H9 (cell line): ENCODE measurements around the gene CYRIA. TPM values are rescaled to one million over a fixed set of nuclear protein-coding genes. Genes with fewer than 3 reads are reported as not detected.

Source experiments
- DNase-seq: peaks from one replicate; pipeline ENCODE4 v3.0.0-alpha.2; 2017
- H2AFZ ChIP-seq: one replicate; pipeline ENCODE4 v1.6.1; 2013; ENCODE audit warnings: mild to moderate bottlenecking, low read length, control low read depth, moderate library complexity
- H2AK5ac ChIP-seq: 2 replicates; pipeline ENCODE4 v1.6.1; 2013; ENCODE audit warnings: low read length, control low read depth, mixed read lengths; ENCODE audit not compliant: insufficient read length
- H2BK120ac ChIP-seq: one replicate; pipeline ENCODE4 v1.6.1; 2013; ENCODE audit warnings: low read depth, mild to moderate bottlenecking, low read length, control low read depth, inconsistent platforms; ENCODE audit not compliant: poor library complexity, severe bottlenecking
- H2BK12ac ChIP-seq: 2 replicates; pipeline ENCODE4 v1.6.1; 2013; ENCODE audit warnings: low read length, control low read depth, mixed read lengths, low read depth; ENCODE audit not compliant: insufficient read length
- H2BK15ac ChIP-seq: 2 replicates; pipeline ENCODE4 v1.6.1; 2013; ENCODE audit warnings: low read depth, low read length, control low read depth
- H2BK20ac ChIP-seq: one replicate; pipeline ENCODE4 v1.6.1; 2013; ENCODE audit warnings: low read depth, mild to moderate bottlenecking, low read length, control low read depth, inconsistent platforms; ENCODE audit not compliant: poor library complexity, severe bottlenecking
- H2BK5ac ChIP-seq: 2 replicates; pipeline ENCODE4 v1.6.1; 2013; ENCODE audit warnings: low read length, control low read depth, mixed read lengths; ENCODE audit not compliant: insufficient read length
- H3K14ac ChIP-seq: 2 replicates; pipeline ENCODE4 v1.6.1; 2013; ENCODE audit warnings: low read length, control low read depth; ENCODE audit not compliant: insufficient read depth
- H3K18ac ChIP-seq: 2 replicates; pipeline ENCODE4 v1.6.1; 2013; ENCODE audit warnings: low read depth, mild to moderate bottlenecking, mixed read lengths, low read length, control low read depth; ENCODE audit not compliant: insufficient read length
- H3K23ac ChIP-seq: 2 replicates; pipeline ENCODE4 v1.6.1; 2013; ENCODE audit warnings: low read length, control low read depth, mixed read lengths, low read depth; ENCODE audit not compliant: insufficient read length
- H3K23me2 ChIP-seq: 2 replicates; pipeline ENCODE4 v1.6.1; 2013; ENCODE audit warnings: low read depth, mild to moderate bottlenecking, mixed read lengths, low read length, control low read depth; ENCODE audit not compliant: insufficient read length, poor library complexity, severe bottlenecking
- H3K27ac ChIP-seq: 2 replicates; pipeline ENCODE4 v1.5.1; 2013; ENCODE audit warnings: low read length, control low read depth, mixed read lengths, low read depth; ENCODE audit not compliant: insufficient read length
- H3K27me3 ChIP-seq: 2 replicates; pipeline ENCODE4 v1.6.1; 2013; ENCODE audit warnings: low read length, control low read depth, inconsistent platforms; ENCODE audit not compliant: insufficient read depth
- H3K4ac ChIP-seq: 2 replicates; pipeline ENCODE4 v1.6.1; 2013; ENCODE audit warnings: low read depth, mild to moderate bottlenecking, control low read depth, inconsistent platforms, low read length, moderate library complexity
- H3K4me1 ChIP-seq: 2 replicates; pipeline ENCODE4 v1.6.1; 2013; ENCODE audit warnings: low read length, control low read depth, inconsistent platforms; ENCODE audit not compliant: insufficient read depth
- H3K4me2 ChIP-seq: 2 replicates; pipeline ENCODE4 v1.6.1; 2013; ENCODE audit warnings: low read length, control low read depth, mixed read lengths; ENCODE audit not compliant: insufficient read length, insufficient read depth
- H3K56ac ChIP-seq: 2 replicates; pipeline ENCODE4 v1.6.1; 2013; ENCODE audit warnings: low read depth, mild to moderate bottlenecking, mixed read lengths, low read length, control low read depth; ENCODE audit not compliant: insufficient read length
- H3K79me1 ChIP-seq: 2 replicates; pipeline ENCODE4 v1.6.1; 2013; ENCODE audit warnings: low read depth, mild to moderate bottlenecking, moderate library complexity, low read length, control low read depth, inconsistent platforms; ENCODE audit not compliant: insufficient read depth, poor library complexity, severe bottlenecking
- H3K79me2 ChIP-seq: 2 replicates; pipeline ENCODE4 v1.6.1; 2013; ENCODE audit warnings: low read length, control low read depth, inconsistent platforms; ENCODE audit not compliant: insufficient read depth
- H3K9ac ChIP-seq: 2 replicates; pipeline ENCODE4 v1.6.1; 2013; ENCODE audit warnings: low read length, control low read depth, mixed read lengths; ENCODE audit not compliant: insufficient read length; ENCODE audit errors: extremely low read depth
- H3K9me3 ChIP-seq: one replicate; pipeline ENCODE4 v1.6.1; 2013; ENCODE audit warnings: low read depth, low read length, inconsistent platforms; ENCODE audit not compliant: control insufficient read depth
- H3T11ph ChIP-seq: one replicate; pipeline ENCODE4 v1.6.1; 2013; ENCODE audit warnings: mild to moderate bottlenecking, low read length, control low read depth, inconsistent platforms
- H4K20me1 ChIP-seq: one replicate; pipeline ENCODE4 v1.6.1; 2013; ENCODE audit not compliant: control insufficient read depth, insufficient read length, insufficient read depth
- H4K5ac ChIP-seq: 2 replicates; pipeline ENCODE4 v1.6.1; 2013; ENCODE audit warnings: low read depth, mild to moderate bottlenecking, mixed read lengths, low read length, control low read depth; ENCODE audit not compliant: insufficient read length
- H4K8ac ChIP-seq: replicated peaks from 2 replicates; pipeline ENCODE4 v1.6.1; 2013; ENCODE audit warnings: low read length, control low read depth, mixed read lengths, low read depth; ENCODE audit not compliant: insufficient read length
- H4K91ac ChIP-seq: 2 replicates; pipeline ENCODE4 v1.6.1; 2013; ENCODE audit warnings: low read depth, mild to moderate bottlenecking, moderate library complexity, mixed read lengths, low read length, control low read depth; ENCODE audit not compliant: insufficient read length
- H3K27ac Mint-ChIP-seq, 3 experiments: 2 replicates in 2 of 3; 3 replicates in 1 of 3; pipeline ENCODE4 v1.8.0; 2020 to 2021; ENCODE audit warnings: mixed read lengths in 3 of 3, mild to moderate bottlenecking in 1 of 3, moderate library complexity in 1 of 3
- H3K27me3 Mint-ChIP-seq: 2 replicates; pipeline ENCODE4 v1.8.0; 2021; ENCODE audit warnings: low read depth, mild to moderate bottlenecking, moderate library complexity, mixed read lengths
- H3K36me3 Mint-ChIP-seq, 3 experiments: 2 replicates in 2 of 3; 3 replicates in 1 of 3; pipeline ENCODE4 v1.8.0; 2020 to 2021; ENCODE audit warnings: low read depth in 3 of 3, mixed read lengths in 3 of 3; ENCODE audit not compliant: insufficient read depth in 1 of 3
- H3K4me1 Mint-ChIP-seq, 2 experiments: 2 replicates each; pipeline ENCODE4 v1.8.0; 2020; ENCODE audit warnings: mixed read lengths in 2 of 2
- H3K4me3 Mint-ChIP-seq, 2 experiments: 2 replicates in 1 of 2; 3 replicates in 1 of 2; pipeline ENCODE4 v1.8.0; 2020 to 2021; ENCODE audit warnings: mild to moderate bottlenecking in 2 of 2, mixed read lengths in 2 of 2, moderate library complexity in 1 of 2
- H3K9me3 Mint-ChIP-seq, 2 experiments: 2 replicates in 1 of 2; 3 replicates in 1 of 2; pipeline ENCODE4 v1.8.0; 2020; ENCODE audit warnings: mild to moderate bottlenecking in 2 of 2, mixed read lengths in 2 of 2, moderate library complexity in 1 of 2
- CTCF ChIP-seq: fragments of 200-600 bp; sonication (generic); conservative IDR thresholded peaks from 3 replicates; pipeline ENCODE4 v1.8.0; 2021; ENCODE audit warnings: antibody characterized with exemption, mild to moderate bottlenecking
- WGBS: extraction: QIAGEN DNeasy Blood & Tissue Kit; methylation state at CpG from one replicate; pipeline ENCODE4 v1.1.7; 2013; ENCODE audit warnings: missing lambda C conversion rate, low lambda C conversion rate, mixed read lengths; ENCODE audit not compliant: insufficient read length; ENCODE audit errors: extremely low coverage; 5-methylcytosine and 5-hydroxymethylcytosine counted together
- total RNA-seq: library from RNA; stranded (reverse); gene quantifications from 2 replicates; pipeline ENCODE4 v1.2.1, GENCODE V29; 2021

The CYRIA gene
- total RNA-seq, 1 experiment from 2014 or later = 2.3 TPM

- Histone ChIP-seq H3K27me3 (no peaks in the 10 kb centered on the region), H4K91ac (no peak overlapping the region), H3K23ac (no peak overlapping the region), H3K14ac (no peak overlapping the region), H2BK12ac (no peak overlapping the region), H3K9ac (no peak overlapping the region), H3K18ac (no peak overlapping the region), H3K9me3 (no peaks in the 10 kb centered on the region), H3K4me2 (no peak overlapping the region), H3K79me2 (no peaks in the 10 kb centered on the region), H2BK15ac (no peak overlapping the region), H3K4me1 (no peaks in the 10 kb centered on the region), H4K8ac (no peak overlapping the region), H4K5ac (no peak overlapping the region), H3K56ac (no peak overlapping the region), H2BK5ac (no peak overlapping the region), H4K20me1 (no peaks in the 10 kb centered on the region), H2BK20ac (no peak overlapping the region), H3K27ac (no peak overlapping the region), H3K23me2 (no peaks in the 10 kb centered on the region), H2BK120ac (no peak overlapping the region), H3K4ac (no peak overlapping the region), H2AFZ (no peak overlapping the region), H3T11ph (no peak overlapping the region), H3K79me1 (no peaks in the 10 kb centered on the region), H2AK5ac (no peak overlapping the region)
- DNase-seq = no peak
- Mint-ChIP-seq H3K36me3 (peaks cover 0 to 2% (median 0%) of the 10 kb centered on the region in 3 experiments; a peak in 1 of 7 replicates), H3K4me1 (peaks cover 4 to 9% of the 10 kb centered on the region in 2 experiments), H3K4me3 (no peak overlapping the region), H3K27ac (no peak overlapping the region), H3K9me3 (no peaks in the 10 kb centered on the region), H3K27me3 (no peaks in the 10 kb centered on the region)
- WGBS = no CpG with 5 or more reads among the region's 5 CpGs
- TF ChIP-seq CTCF = no peak
Observed at GRCh38 chr2:16619576-16620245, 45.9 kb downstream of the CYRIA start.
